Suppressor macrophage (primary cell): ENCODE results near the gene ZFYVE28.
"Not testable (repeated sequence)": the region's sequence is repeated elsewhere in the genome, so short reads cannot be mapped to it uniquely, and the experiment has no call there.

Source experiments
- DNase-seq, 4 experiments: peaks; one replicate each; pipeline ENCODE4 v3.0.0-alpha.2; 2020 to 2022

Gene ZFYVE28

GRCh38 chr4:2246384-2247127 is 171.9 kb downstream of the ZFYVE28 start:
- DNase-seq: no peak

- no peak for DNase-seq
These were observed 172.6 kb downstream of the ZFYVE28 start for GRCh38 chr4:2245787-2246275.

- peak in 3 of 4 experiments; percentile 25 to 49 (median 28) for DNase-seq
These were observed 173.2 kb downstream of the ZFYVE28 start for GRCh38 chr4:2245057-2245786.

GRCh38 chr4:2243681-2244380 is 174.6 kb downstream of the ZFYVE28 start:
- peak; percentile 77 to 93 (median 89) for DNase-seq

GRCh38 chr4:2241410-2242353 is 176.8 kb downstream of the ZFYVE28 start, which contains the start of the genes HAUS3 and POLN:
Gene HAUS3 (minus strand): TSS chr4:2242121. CDS start chr4:2240946, 1,175 bp downstream.
Gene POLN (minus strand): TSS chr4:2242121. CDS start chr4:2229231, 12,890 bp downstream.
- DNase-seq: peak; percentile 99 to 100 (median 99)

GRCh38 chr4:2241003-2241402 is 177.4 kb downstream of the ZFYVE28 start:
- DNase-seq: no peak

- DNase-seq: no peak
These were observed 181.3 kb downstream of the ZFYVE28 start for GRCh38 chr4:2236944-2237666.

GRCh38 chr4:2231082-2231481 is 187.4 kb downstream of the ZFYVE28 start:
- DNase-seq: no peak

GRCh38 chr4:2226261-2226660 is 192.2 kb downstream of the ZFYVE28 start:
- no peak for DNase-seq

GRCh38 chr4:2222838-2223237 is 195.6 kb downstream of the ZFYVE28 start:
- no peak for DNase-seq

GRCh38 chr4:2221378-2221777 is 197.1 kb downstream of the ZFYVE28 start:
- not testable (repeated sequence) for DNase-seq

- peak; percentile 70 to 84 (median 80) for DNase-seq
These were observed 198.3 kb downstream of the ZFYVE28 start for GRCh38 chr4:2220016-2220630.
